Liver (tissue), 10 donors: ENCODE results near the gene C1QTNF7. TPM values are rescaled to one million over a fixed set of nuclear protein-coding genes. Genes with fewer than 3 reads are reported as not detected.
A peak's percentile ranks its signal among the peaks of the same experiment; 100 is the strongest.

Experiments used
- DNase-seq: peaks from one replicate; pipeline ENCODE4 v3.0.0-alpha.2; 2017; ENCODE audit warnings: low spot score
- H3K27ac ChIP-seq, 2 donors: one replicate each; pipeline ENCODE4 v1.7.0; 2013; ENCODE audit warnings: inconsistent platforms in 2 of 2, low read length in 2 of 2, control low read depth in 1 of 2, low read depth in 1 of 2, mild to moderate bottlenecking in 1 of 2
- H3K27me3 ChIP-seq, 4 donors: one replicate each; pipeline versions ENCODE4 v1.6.1 to v1.7.0; 2013; ENCODE audit warnings: low read length in 3 of 4, inconsistent platforms in 1 of 4, mild to moderate bottlenecking in 1 of 4, moderate library complexity in 1 of 4; ENCODE audit not compliant: control insufficient read depth in 4 of 4, insufficient read depth in 4 of 4
- H3K36me3 ChIP-seq, 4 donors: one replicate each; pipeline versions ENCODE4 v1.6.1 to v1.7.0; 2013; ENCODE audit warnings: low read length in 3 of 4, mild to moderate bottlenecking in 3 of 4, low read depth in 1 of 4, moderate library complexity in 1 of 4; ENCODE audit not compliant: control insufficient read depth in 4 of 4, insufficient read depth in 3 of 4
- H3K4me1 ChIP-seq, 4 donors: one replicate each; pipeline versions ENCODE4 v1.6.1 to v1.7.0; 2013; ENCODE audit warnings: low read length in 3 of 4, mild to moderate bottlenecking in 3 of 4, moderate library complexity in 1 of 4; ENCODE audit not compliant: control insufficient read depth in 4 of 4, insufficient read depth in 4 of 4
- H3K4me3 ChIP-seq, 3 donors: one replicate each; pipeline versions ENCODE4 v1.6.1 to v1.7.0; 2013; ENCODE audit warnings: low read length in 3 of 3, control low read depth in 1 of 3, low read depth in 1 of 3, mild to moderate bottlenecking in 1 of 3
- H3K9ac ChIP-seq, 2 donors: one replicate each; pipeline ENCODE4 v1.7.0; 2013; ENCODE audit warnings: low read length in 2 of 2, mild to moderate bottlenecking in 2 of 2, moderate library complexity in 2 of 2, control low read depth in 1 of 2, low read depth in 1 of 2
- H3K9me3 ChIP-seq, 4 donors: one replicate each; pipeline versions ENCODE4 v1.6.1 to v1.7.0; 2013; ENCODE audit warnings: low read length in 3 of 4; ENCODE audit not compliant: control insufficient read depth in 4 of 4
- NR2F2 ChIP-seq: IDR thresholded peaks from 2 replicates; pipeline ENCODE4 v1.6.1; 2016; ENCODE audit warnings: antibody characterized with exemption
- YY1 ChIP-seq: IDR thresholded peaks from 2 replicates; pipeline ENCODE4 v1.6.1; 2016; ENCODE audit warnings: antibody characterized with exemption, mild to moderate bottlenecking
- WGBS: extraction: QIAGEN DNeasy Blood & Tissue Kit; methylation state at CpG from one replicate; pipeline ENCODE4 v1.1.7; 2013; 5-methylcytosine and 5-hydroxymethylcytosine counted together
- polyA plus RNA-seq, 2 donors: library from polyadenylated mRNA; stranded (reverse) in 1 of 2; unstranded in 1 of 2; fragments of 200-250 nt in 1 of 2; fragments of >200 nt in 1 of 2; fragmentation: Nextera tagmentation in 1 of 2; extraction: Ambion mirVana in 1 of 2; gene quantifications; one replicate each; pipeline versions ENCODE4 v1.2.1 to v1.2.3, GENCODE V29; 2013 to 2015
- small RNA-seq: library from RNA; depleted of rRNA; stranded (forward); fragments of <200 nt; gene quantifications from one replicate; pipeline ENCODE3, GENCODE V24; 2014
- total RNA-seq, 2 donors: library from RNA; depleted of rRNA; stranded (reverse); fragments of >200 nt; gene quantifications; one replicate each; pipeline ENCODE4 v1.2.3, GENCODE V29; 2014
- donor health status: healthy.
- donor health status: healthy.
- donor health status: healthy.
- donor health status: healthy.
- donor health status: healthy.

Gene C1QTNF7
- total and polyA plus RNA-seq, 4 donors, result 0.33 to 0.55 (median 0.47) TPM

GRCh38 chr4:15495621-15496020 is 67.8 kb downstream of the C1QTNF7 start:
- no peaks in the 10 kb centered on the region for H3K27me3 ChIP-seq
- H3K4me1 ChIP-seq, result no peaks in the 10 kb centered on the region
- H3K27ac ChIP-seq, result no peak overlapping the region
- H3K4me3 ChIP-seq, result no peak overlapping the region
- peaks cover 0 to 3% (median 0%) of the 10 kb centered on the region in 4 donors for H3K9me3 ChIP-seq
- H3K9ac ChIP-seq, result no peak overlapping the region
- TF ChIP-seq YY1, result peak; percentile 18
- TF ChIP-seq NR2F2, result no peak
- WGBS, result 90% methylated on average over 1 of the region's 1 CpG
- no peak for DNase-seq
- no peaks in the 10 kb centered on the region for H3K36me3 ChIP-seq

Small RNA genes within 50 kb of the gene (small RNA-seq; reads per million reads assigned to genes)
- gene AC007016.1, result not detected

Other genes starting within 250 kb of the C1QTNF7 start
- 1 to 10 TPM; 2.9 to 3.8 TPM for gene CC2D2A, start 41.8 kb downstream of the C1QTNF7 start, total RNA-seq
- gene CC2D2A, start 41.8 kb downstream of the C1QTNF7 start, polyA plus RNA-seq, result 1 to 10 TPM; 2.3 to 2.8 TPM
- 10 to 100 TPM; 42.6 to 79.7 TPM for gene FBXL5, start 227.3 kb downstream of the C1QTNF7 start, total RNA-seq
- gene FBXL5, start 227.3 kb downstream of the C1QTNF7 start, polyA plus RNA-seq, result 10 to 100 TPM; 24.5 to 26.4 TPM